SK-N-SH treated with all-trans-retinoic acid at 6 μM for 48 hours (cell line): ENCODE measurements around the gene DYNLL1.

Source experiments
- ATAC-seq: fragments of 200-7000 bp; cut with Tn5 transposase; 3 replicates; pipeline ENCODE4 v1.9.1; 2020; ENCODE audit warnings: mild to moderate bottlenecking, moderate library complexity
- ARNTL ChIP-seq: fragments of 450-650 bp; formaldehyde crosslinking; IDR thresholded peaks from 2 replicates; pipeline ENCODE4 v1.5.0; 2020; ENCODE audit warnings: low read depth, mild to moderate bottlenecking, moderate library complexity, borderline replicate concordance
- BACH2 ChIP-seq: fragments of 250-450 bp; sonication (Bioruptor Pico); IDR thresholded peaks from 2 replicates; pipeline ENCODE4 v1.9.0; 2021; ENCODE audit warnings: mild to moderate bottlenecking, borderline replicate concordance
- CREB5 ChIP-seq: fragments of 250-450 bp; sonication (Bioruptor Pico); IDR thresholded peaks from 2 replicates; pipeline ENCODE4 v1.5.1; 2020; ENCODE audit warnings: low read depth, mild to moderate bottlenecking, moderate library complexity
- CSDC2 ChIP-seq: fragments of 250-450 bp; sonication (Bioruptor Pico); IDR thresholded peaks from 2 replicates; pipeline ENCODE4 v1.5.0; 2020; ENCODE audit warnings: mild to moderate bottlenecking, moderate library complexity
- CSRNP3 ChIP-seq: fragments of 250-450 bp; sonication (Bioruptor Pico); IDR thresholded peaks from 2 replicates; pipeline ENCODE4 v1.5.1; 2021; ENCODE audit warnings: mild to moderate bottlenecking, moderate library complexity
- ESRRG ChIP-seq: fragments of 250-450 bp; sonication (Bioruptor Pico); IDR thresholded peaks from 2 replicates; pipeline ENCODE4 v1.6.1; 2021; ENCODE audit warnings: mild to moderate bottlenecking
- GLIS3 ChIP-seq: fragments of 250-450 bp; sonication (Bioruptor Pico); IDR thresholded peaks from 2 replicates; pipeline ENCODE4 v1.5.0; 2020; ENCODE audit warnings: mild to moderate bottlenecking, moderate library complexity
- ISL1 ChIP-seq: fragments of 250-450 bp; sonication (Bioruptor Pico); IDR thresholded peaks from 2 replicates; pipeline ENCODE4 v2.1.2; 2022; ENCODE audit warnings: mild to moderate bottlenecking, moderate library complexity
- OSR1 ChIP-seq: fragments of 250-450 bp; sonication (Bioruptor Pico); IDR thresholded peaks from 2 replicates; pipeline ENCODE4 v1.8.0; 2022; ENCODE audit warnings: moderate library complexity, mild to moderate bottlenecking, inconsistent platforms
- PATZ1 ChIP-seq: fragments of 250-450 bp; sonication (Bioruptor Pico); IDR thresholded peaks from 2 replicates; pipeline ENCODE4 v1.8.0; 2020; ENCODE audit warnings: mild to moderate bottlenecking, moderate library complexity, borderline replicate concordance
- POU6F1 ChIP-seq: fragments of 250-450 bp; sonication (Bioruptor Pico); IDR thresholded peaks from 2 replicates; pipeline ENCODE4 v1.8.0; 2021; ENCODE audit warnings: low read depth, mild to moderate bottlenecking, moderate library complexity, borderline replicate concordance
- PPARA ChIP-seq: fragments of 250-450 bp; sonication (Bioruptor Pico); IDR thresholded peaks from 2 replicates; pipeline ENCODE4 v1.5.0; 2020; ENCODE audit warnings: mild to moderate bottlenecking, borderline replicate concordance
- RARB ChIP-seq: fragments of 250-450 bp; sonication (Bioruptor Pico); IDR thresholded peaks from 2 replicates; pipeline ENCODE4 v1.8.0; 2021; ENCODE audit warnings: mild to moderate bottlenecking, moderate library complexity
- SNAI2 ChIP-seq: fragments of 250-450 bp; sonication (Bioruptor Pico); IDR thresholded peaks from 2 replicates; pipeline ENCODE4 v1.5.0; 2020; ENCODE audit warnings: mild to moderate bottlenecking, moderate library complexity
- TCF4 ChIP-seq: fragments of 250-450 bp; sonication (Bioruptor Pico); IDR thresholded peaks from 2 replicates; pipeline ENCODE4 v1.8.0; 2021; ENCODE audit warnings: mild to moderate bottlenecking, moderate library complexity, borderline replicate concordance
- TOX ChIP-seq: fragments of 250-450 bp; sonication (Bioruptor Pico); IDR thresholded peaks from 2 replicates; pipeline ENCODE4 v1.8.0; 2021; ENCODE audit warnings: mild to moderate bottlenecking, moderate library complexity, borderline replicate concordance
- TSHZ2 ChIP-seq: fragments of 250-450 bp; sonication (Bioruptor Pico); IDR thresholded peaks from 2 replicates; pipeline ENCODE4 v1.5.0; 2020; ENCODE audit warnings: mild to moderate bottlenecking, moderate library complexity
- ZC3H10 ChIP-seq: fragments of 250-450 bp; sonication (Bioruptor Pico); IDR thresholded peaks from 2 replicates; pipeline ENCODE4 v1.5.1; 2021; ENCODE audit warnings: mild to moderate bottlenecking, moderate library complexity
- ZFP3 ChIP-seq: fragments of 250-450 bp; sonication (Bioruptor Pico); IDR thresholded peaks from 2 replicates; pipeline ENCODE4 v1.5.0; 2020; ENCODE audit warnings: mild to moderate bottlenecking, moderate library complexity
- ZFP30 ChIP-seq: fragments of 450-650 bp; formaldehyde crosslinking; IDR thresholded peaks from 2 replicates; pipeline ENCODE4 v1.5.0; 2022; ENCODE audit warnings: mild to moderate bottlenecking, moderate library complexity
- ZNF565 ChIP-seq: fragments of 450-650 bp; formaldehyde crosslinking; conservative IDR thresholded peaks from 2 replicates; pipeline ENCODE4 v1.5.0; 2020; ENCODE audit warnings: low read depth, mild to moderate bottlenecking, moderate library complexity
- ZNF70 ChIP-seq: fragments of 450-650 bp; formaldehyde crosslinking; IDR thresholded peaks from 2 replicates; pipeline ENCODE4 v1.5.0; 2020; ENCODE audit warnings: mild to moderate bottlenecking, moderate library complexity
- ZNF8 ChIP-seq: fragments of 450-650 bp; formaldehyde crosslinking; IDR thresholded peaks from 2 replicates; pipeline ENCODE4 v1.5.0; 2020; ENCODE audit warnings: mild to moderate bottlenecking, moderate library complexity

The DYNLL1 gene

GRCh38 chr12:120536064-120536791 is 40.3 kb downstream of the DYNLL1 start:
- ATAC-seq, result no peak
- TF ChIP-seq POU6F1 (CRISPR knock-in tag) (no peak), TCF4 (CRISPR knock-in tag) (no peak), TOX (no peak), ZNF70 (CRISPR knock-in tag) (no peak), ZNF8 (no peak), BACH2 (CRISPR knock-in tag) (no peak), PPARA (CRISPR knock-in tag) (no peak), ZFP30 (CRISPR knock-in tag) (no peak), TSHZ2 (no peak), ISL1 (no peak), SNAI2 (no peak), RARB (no peak), ZFP3 (CRISPR knock-in tag) (no peak), GLIS3 (CRISPR knock-in tag) (no peak), CREB5 (CRISPR knock-in tag) (no peak), ESRRG (CRISPR knock-in tag) (no peak), OSR1 (CRISPR knock-in tag) (no peak), ARNTL (no peak), CSDC2 (no peak), ZNF565 (CRISPR knock-in tag) (no peak)

GRCh38 chr12:120537856-120538220 is 41.9 kb downstream of the DYNLL1 start:
- ATAC-seq, result no peak
- TF ChIP-seq ARNTL (no peak), ZFP3 (CRISPR knock-in tag) (no peak), ESRRG (CRISPR knock-in tag) (no peak), ZNF8 (no peak), ZNF565 (CRISPR knock-in tag) (no peak), POU6F1 (CRISPR knock-in tag) (no peak), TCF4 (CRISPR knock-in tag) (no peak), ZC3H10 (no peak), CSDC2 (no peak), TSHZ2 (no peak), PPARA (CRISPR knock-in tag) (no peak), TOX (no peak), RARB (no peak), OSR1 (CRISPR knock-in tag) (no peak), CSRNP3 (CRISPR knock-in tag) (no peak), PATZ1 (CRISPR knock-in tag) (no peak)
